SU-DHL-6 (cell line): ENCODE data around the gene ENTPD6.

Experiments used
- H2AFZ ChIP-seq: fragments of 200-600 bp; sonication (generic); 2 replicates; pipeline ENCODE4 v1.6.1; 2014; ENCODE audit warnings: low read depth, mild to moderate bottlenecking, moderate library complexity, mixed read lengths, antibody characterized with exemption, low read length; ENCODE audit not compliant: severe bottlenecking
- H3F3A ChIP-seq: fragments of 200-600 bp; shearing (Covaris generic); 2 replicates; pipeline ENCODE4 v1.6.0; 2016; ENCODE audit warnings: antibody characterized with exemption, mild to moderate bottlenecking; ENCODE audit not compliant: insufficient read depth
- H3K27ac ChIP-seq: fragments of 200-600 bp; sonication (generic); 2 replicates; pipeline ENCODE4 v1.5.1; 2016; ENCODE audit warnings: low read depth, mild to moderate bottlenecking, low read length, moderate library complexity, mixed read lengths
- H3K27me3 ChIP-seq: fragments of 200-600 bp; sonication (generic), shearing (Covaris generic); 2 replicates; pipeline ENCODE4 v1.6.0; 2014; ENCODE audit warnings: mild to moderate bottlenecking, low read length
- H3K36me3 ChIP-seq: fragments of 200-600 bp; sonication (generic); 2 replicates; pipeline ENCODE4 v1.6.1; 2014; ENCODE audit warnings: mild to moderate bottlenecking, low read length, mixed read lengths
- H3K4me2 ChIP-seq: fragments of 300-600, 200-600 bp; shearing (Covaris generic), sonication (generic); 2 replicates; pipeline ENCODE4 v1.6.0; 2014; ENCODE audit warnings: low read length, low read depth, mild to moderate bottlenecking; ENCODE audit not compliant: poor library complexity, severe bottlenecking
- H3K4me3 ChIP-seq: fragments of 200-600 bp; sonication (generic); 2 replicates; pipeline ENCODE4 v1.5.1; 2014; ENCODE audit warnings: antibody characterized with exemption, low read length, mild to moderate bottlenecking, mixed read lengths; ENCODE audit not compliant: insufficient read depth, poor library complexity, severe bottlenecking
- H3K79me2 ChIP-seq: fragments of 200-600 bp; sonication (generic); 2 replicates; pipeline ENCODE4 v1.6.1; 2014; ENCODE audit warnings: mild to moderate bottlenecking, low read length, moderate library complexity; ENCODE audit not compliant: insufficient read depth
- H3K9ac ChIP-seq: fragments of 200-600 bp; sonication (generic); 2 replicates; pipeline ENCODE4 v1.7.0; 2014; ENCODE audit warnings: mild to moderate bottlenecking, low read length
- H3K9me2 ChIP-seq: fragments of 200-600 bp; sonication (generic); replicated peaks from 2 replicates; pipeline ENCODE4 v1.6.1; 2014; ENCODE audit warnings: low read length; ENCODE audit not compliant: insufficient read depth
- H3K9me3 ChIP-seq: fragments of 200-600 bp; sonication (generic); 2 replicates; pipeline ENCODE4 v1.6.1; 2014; ENCODE audit warnings: low read length, mixed read lengths; ENCODE audit not compliant: insufficient read depth
- H4K20me1 ChIP-seq: fragments of 200-600 bp; sonication (generic); 2 replicates; pipeline ENCODE4 v1.6.1; 2014; ENCODE audit warnings: low read depth, mild to moderate bottlenecking, antibody characterized with exemption, low read length, moderate library complexity, mixed read lengths
- CTCF ChIP-seq: fragments of 200-600 bp; sonication (generic); IDR thresholded peaks from one replicate; pipeline ENCODE4 v1.5.1; 2017; ENCODE audit warnings: antibody characterized with exemption, mild to moderate bottlenecking, low read length, moderate library complexity; ENCODE audit not compliant: insufficient read depth, poor library complexity, severe bottlenecking
- EZH2phosphoT487 ChIP-seq: fragments of 200-600 bp; sonication (generic), shearing (Covaris generic); conservative IDR thresholded peaks from 2 replicates; pipeline ENCODE4 v1.6.1; 2018; ENCODE audit warnings: mild to moderate bottlenecking, antibody characterized with exemption, low read length, moderate library complexity, mixed read lengths

ENTPD6 gene

DNA sequence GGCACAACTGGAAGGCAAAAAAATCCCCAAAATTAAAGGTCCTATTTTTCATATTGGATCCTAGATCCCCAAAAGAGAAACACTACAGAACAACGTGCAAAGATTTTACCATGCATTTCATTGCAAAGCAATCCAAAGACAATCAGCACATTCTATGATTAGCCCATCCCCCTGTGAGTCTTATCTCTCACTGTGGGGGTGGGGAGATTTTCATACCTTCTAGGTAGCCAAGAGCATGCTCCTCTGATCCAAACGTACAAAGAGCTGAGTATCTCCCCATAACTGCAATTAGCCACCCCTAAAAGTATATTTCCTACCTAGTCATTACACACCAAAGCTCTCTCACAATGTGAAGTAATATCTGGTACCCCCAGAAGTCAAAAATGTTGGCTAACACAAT lies 22.2 kb upstream of the ENTPD6 start:
- no peak overlapping the region for H3K9ac ChIP-seq
- H3K9me3 ChIP-seq, result no peaks in the 10 kb centered on the region
- H3K4me3 ChIP-seq, result no peak overlapping the region
- H3K9me2 ChIP-seq, result no peaks in the 10 kb centered on the region
- H3K79me2 ChIP-seq, result no peaks in the 10 kb centered on the region
- TF ChIP-seq EZH2phosphoT487 (no peak), CTCF (no peak)
- no peak overlapping the region for H3K27ac ChIP-seq
- no peaks in the 10 kb centered on the region for H3K36me3 ChIP-seq
- H4K20me1 ChIP-seq, result no peaks in the 10 kb centered on the region
- no peaks in the 10 kb centered on the region for H3K27me3 ChIP-seq
- H3K4me2 ChIP-seq, result no peak overlapping the region
- H3F3A ChIP-seq, result no peaks in the 10 kb centered on the region
- no peak overlapping the region for H2AFZ ChIP-seq

DNA sequence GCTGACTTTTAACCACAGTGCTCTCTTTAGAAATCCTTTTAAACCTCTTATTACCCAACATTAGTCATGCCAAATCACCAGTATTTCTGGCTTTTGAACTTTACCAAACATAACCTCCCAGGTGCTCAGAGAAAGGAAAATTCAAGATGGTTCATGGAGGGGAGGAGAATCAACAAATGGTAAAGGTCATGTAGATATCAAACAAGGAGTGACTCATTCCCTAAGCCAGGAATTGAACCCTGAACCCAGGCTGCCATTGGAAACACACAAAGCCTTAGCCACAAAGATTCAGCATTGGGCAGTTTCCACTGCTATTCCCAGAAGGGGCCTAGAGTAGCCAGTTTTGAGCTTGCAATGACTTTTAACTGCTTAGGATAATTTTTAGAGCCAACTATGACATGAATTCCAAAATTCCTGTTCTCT lies 21.6 kb upstream of the ENTPD6 start:
- H3K4me3 ChIP-seq, result no peak overlapping the region
- no peaks in the 10 kb centered on the region for H3K9me3 ChIP-seq
- H3K36me3 ChIP-seq, result no peaks in the 10 kb centered on the region
- H3K9ac ChIP-seq, result no peak overlapping the region
- H3K27ac ChIP-seq, result no peak overlapping the region
- no peaks in the 10 kb centered on the region for H4K20me1 ChIP-seq
- no peaks in the 10 kb centered on the region for H3K27me3 ChIP-seq
- no peak overlapping the region for H3K4me2 ChIP-seq
- TF ChIP-seq EZH2phosphoT487, result no peak
- no peak for TF ChIP-seq CTCF
- H3K79me2 ChIP-seq, result no peaks in the 10 kb centered on the region
- H3K9me2 ChIP-seq, result no peaks in the 10 kb centered on the region
- H2AFZ ChIP-seq, result no peak overlapping the region
- no peaks in the 10 kb centered on the region for H3F3A ChIP-seq

DNA sequence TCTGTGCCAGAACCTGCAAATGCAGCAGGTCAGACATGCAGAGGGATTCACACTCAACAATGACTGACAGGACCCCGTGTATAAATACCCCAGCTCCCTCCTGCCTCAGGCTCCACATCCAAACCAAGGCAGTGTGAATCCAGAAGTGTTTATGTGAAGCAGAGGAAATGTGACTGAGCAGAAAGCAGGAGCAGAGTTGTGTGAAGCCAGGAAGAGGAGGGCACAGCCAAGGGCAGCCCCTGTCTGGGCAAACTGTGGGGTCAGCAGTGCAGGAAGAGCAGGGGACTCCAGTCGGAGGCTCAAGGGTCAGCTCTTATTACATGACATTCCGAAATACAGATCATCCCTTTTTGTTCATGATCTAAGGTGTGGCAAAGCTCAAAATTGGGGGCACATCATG lies 19.3 kb upstream of the ENTPD6 start:
- H3K9me2 ChIP-seq, result no peaks in the 10 kb centered on the region
- H3K4me2 ChIP-seq, result no peak overlapping the region
- H3K4me3 ChIP-seq, result no peak overlapping the region
- H3K79me2 ChIP-seq, result no peaks in the 10 kb centered on the region
- H3F3A ChIP-seq, result no peaks in the 10 kb centered on the region
- H3K9ac ChIP-seq, result no peak overlapping the region
- H3K27ac ChIP-seq, result no peak overlapping the region
- H2AFZ ChIP-seq, result no peak overlapping the region
- no peak for TF ChIP-seq CTCF
- no peak for TF ChIP-seq EZH2phosphoT487
- no peaks in the 10 kb centered on the region for H3K27me3 ChIP-seq
- H3K36me3 ChIP-seq, result no peaks in the 10 kb centered on the region
- H3K9me3 ChIP-seq, result no peaks in the 10 kb centered on the region
- H4K20me1 ChIP-seq, result no peaks in the 10 kb centered on the region
